ENCODE data around the gene MPV17. TPM values are rescaled to one million over a fixed set of nuclear protein-coding genes. Genes with fewer than 3 reads are reported as not detected.

MPV17 gene
- total RNA-seq, 1 experiment from 2014 or later, result 59.4 TPM

GRCh38 chr2:27304488-27305240 is 18.2 kb downstream of the MPV17 start:
- H2AK5ac ChIP-seq (ENCODE audit: insufficient read length, low read length), result no peak overlapping the region
- no peak for DNase-seq
- WGBS (ENCODE audit: extremely low coverage, insufficient read length, low lambda C conversion rate), result no CpG with 5 or more reads among the region's 13 CpGs
- no peak overlapping the region for H4K8ac ChIP-seq (replicated peaks; ENCODE audit: insufficient read length, low read depth, low read length)
- H2BK5ac ChIP-seq (ENCODE audit: insufficient read length, low read length), result no peak overlapping the region
- no peak overlapping the region for H4K5ac ChIP-seq (ENCODE audit: insufficient read length, low read depth, low read length)
- no peak overlapping the region for H4K91ac ChIP-seq (ENCODE audit: insufficient read length, low read depth, low read length)
- H3K23ac ChIP-seq (ENCODE audit: insufficient read length, low read depth, low read length), result no peak overlapping the region
- H3T11ph ChIP-seq (ENCODE audit: low read length), result no peak overlapping the region
- H3K18ac ChIP-seq (ENCODE audit: insufficient read length, low read depth, low read length), result no peak overlapping the region
- Mint-ChIP-seq H3K4me3 (no peak overlapping the region), H3K9me3 (no peaks in the 10 kb centered on the region), H3K36me3 (ENCODE audit: insufficient read depth in 1 of 3, low read depth in 3 of 3) (peaks cover 4 to 7% (median 4%) of the 10 kb centered on the region in 3 experiments; a peak in 6 of 7 replicates), H3K4me1 (peaks cover 5 to 9% of the 10 kb centered on the region in 2 experiments), H3K27me3 (ENCODE audit: low read depth) (peaks cover 48% of the 10 kb centered on the region), H3K27ac (no peak overlapping the region)
- no peak overlapping the region for H3K56ac ChIP-seq (ENCODE audit: insufficient read length, low read depth, low read length)
- H4K20me1 ChIP-seq (ENCODE audit: control insufficient read depth, insufficient read depth, insufficient read length), result no peaks in the 10 kb centered on the region
- H2BK120ac ChIP-seq (ENCODE audit: low read depth, low read length, poor library complexity, severe bottlenecking), result no peak overlapping the region
- H3K79me1 ChIP-seq (ENCODE audit: insufficient read depth, low read depth, low read length, poor library complexity, severe bottlenecking), result no peaks in the 10 kb centered on the region
- TF ChIP-seq CTCF (conservative IDR thresholded peaks at IDR 0.05), result no peak
- no peak overlapping the region for H3K27ac ChIP-seq (ENCODE audit: insufficient read length, low read depth, low read length)
- no peak overlapping the region for H2BK12ac ChIP-seq (ENCODE audit: insufficient read length, low read depth, low read length)
- H3K4me1 ChIP-seq (ENCODE audit: insufficient read depth, low read length), result no peaks in the 10 kb centered on the region
- peaks cover 21% of the 10 kb centered on the region for H3K27me3 ChIP-seq (ENCODE audit: insufficient read depth, low read length)
- H2BK15ac ChIP-seq (ENCODE audit: low read depth, low read length), result no peak overlapping the region
- no peak overlapping the region for H2BK20ac ChIP-seq (ENCODE audit: low read depth, low read length, poor library complexity, severe bottlenecking)
- H3K23me2 ChIP-seq (ENCODE audit: insufficient read length, low read depth, low read length, poor library complexity, severe bottlenecking), result peaks cover 9% of the 10 kb centered on the region
- no peak overlapping the region for H3K4ac ChIP-seq (ENCODE audit: low read depth, low read length)
- no peak overlapping the region for H3K9ac ChIP-seq (ENCODE audit: extremely low read depth, insufficient read length, low read length)
- H3K9me3 ChIP-seq (ENCODE audit: control insufficient read depth, low read depth, low read length), result no peaks in the 10 kb centered on the region
- no peak overlapping the region for H3K4me2 ChIP-seq (ENCODE audit: insufficient read depth, insufficient read length, low read length)
- no peaks in the 10 kb centered on the region for H3K79me2 ChIP-seq (ENCODE audit: insufficient read depth, low read length)
- H2AFZ ChIP-seq (ENCODE audit: low read length), result no peak overlapping the region
- no peak overlapping the region for H3K14ac ChIP-seq (ENCODE audit: insufficient read depth, low read length)
